Measurements from ENCODE around the gene POU6F2.
"Not testable (repeated sequence)": the region's sequence is repeated elsewhere in the genome, so short reads cannot be mapped to it uniquely, and the experiment has no call there.

Gene POU6F2

DNA sequence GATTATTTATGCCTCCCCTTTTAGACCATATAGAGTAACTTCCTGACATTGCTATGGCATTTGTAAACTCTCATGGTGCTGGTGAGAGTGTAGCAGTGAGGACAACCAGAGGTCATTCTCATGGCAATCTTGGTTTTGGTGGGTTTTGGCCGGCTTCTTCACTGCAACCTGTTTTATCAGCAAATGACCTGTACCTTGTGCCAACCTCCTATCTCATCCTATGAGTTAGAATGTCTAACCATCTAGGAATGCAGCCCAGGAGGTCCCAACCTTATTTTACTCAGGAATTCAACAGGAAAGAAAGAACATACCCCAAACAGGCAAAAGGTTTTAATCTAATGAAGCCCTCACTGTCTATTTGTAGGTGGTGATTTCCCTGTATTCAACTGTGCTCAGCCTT is 383.1 kb downstream of the POU6F2 start:
- DNase-seq, result no peak

- DNase-seq, result no peak
These were observed 388.1 kb downstream of the POU6F2 start for GRCh38 chr7:39365751-39366295.

DNA sequence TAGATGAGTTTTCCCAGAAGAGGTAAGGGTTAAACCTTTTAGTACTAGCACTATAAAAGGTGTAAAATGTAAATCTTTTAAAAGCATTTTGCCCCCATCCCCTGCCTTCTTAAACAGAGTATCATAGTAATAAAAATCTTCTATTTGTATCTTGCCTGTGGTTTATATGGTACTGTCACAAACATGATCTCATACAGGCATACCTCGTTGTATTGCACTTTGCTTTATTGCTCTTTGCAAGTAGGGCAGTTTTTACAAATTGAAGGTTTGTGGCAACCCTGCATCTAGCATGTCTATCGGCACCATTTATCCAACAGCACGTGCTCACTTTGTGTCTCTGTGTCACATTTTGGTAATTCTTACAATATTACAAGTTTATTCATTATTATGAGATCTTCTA is 389.7 kb downstream of the POU6F2 start:
- no peak for DNase-seq

- no peak for DNase-seq
These were observed 390.2 kb downstream of the POU6F2 start for GRCh38 chr7:39367943-39368342.

DNA sequence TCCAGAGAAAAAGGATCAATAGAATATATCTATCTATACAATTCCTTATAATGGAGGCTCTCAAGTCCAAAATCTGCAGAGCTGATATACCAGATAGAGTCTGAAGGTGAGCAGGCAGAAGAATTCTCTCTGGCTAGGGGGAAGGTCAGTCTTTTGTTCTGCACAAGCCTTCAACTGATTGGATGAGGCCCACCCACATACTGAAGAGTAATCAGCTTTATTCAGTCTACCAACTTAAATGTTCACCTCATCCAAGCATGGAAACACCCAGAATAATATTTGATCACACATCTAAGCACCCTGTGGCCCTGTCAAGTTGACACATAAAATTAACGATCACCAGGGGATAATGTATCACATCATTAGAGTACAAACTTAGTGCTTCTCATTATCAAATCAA is 394.7 kb downstream of the POU6F2 start:
- DNase-seq, result no peak

DNA sequence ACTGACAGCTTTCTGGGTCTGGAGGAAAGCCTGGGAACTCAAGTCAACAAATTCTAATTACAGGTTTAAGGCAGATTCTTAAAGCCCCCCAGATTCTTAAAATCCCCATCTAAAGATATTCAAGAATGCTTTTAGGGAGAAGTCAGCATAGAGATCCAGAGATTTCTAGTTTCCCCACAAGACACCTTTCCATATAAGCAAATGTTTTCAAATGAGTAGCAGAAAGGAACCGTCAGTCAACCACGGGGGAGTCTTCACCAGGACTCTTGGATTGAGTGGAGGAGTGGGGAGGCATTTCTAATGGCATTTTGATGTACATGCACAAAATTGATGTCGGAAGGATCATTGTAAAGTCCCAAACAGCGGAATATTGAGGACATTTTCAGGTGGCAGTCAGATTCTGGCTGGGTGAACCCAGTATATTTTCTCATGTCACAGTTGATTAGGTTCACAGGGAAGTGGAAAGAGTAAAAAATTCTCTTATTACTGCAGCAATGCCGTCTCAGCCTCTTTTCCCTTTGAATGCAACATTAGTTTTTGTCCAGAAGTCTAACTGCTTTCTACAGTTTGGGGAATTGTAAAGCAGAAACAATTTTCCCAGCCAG is 396.8 kb downstream of the POU6F2 start:
- DNase-seq, result no peak

- DNase-seq, result no peak
These were observed 397.6 kb downstream of the POU6F2 start for GRCh38 chr7:39375047-39375873.

- no peak for DNase-seq
These were observed 398.1 kb downstream of the POU6F2 start for GRCh38 chr7:39375874-39376190.

- DNase-seq, result not testable (repeated sequence)
These were observed 399.2 kb downstream of the POU6F2 start for GRCh38 chr7:39376881-39377280.

DNA sequence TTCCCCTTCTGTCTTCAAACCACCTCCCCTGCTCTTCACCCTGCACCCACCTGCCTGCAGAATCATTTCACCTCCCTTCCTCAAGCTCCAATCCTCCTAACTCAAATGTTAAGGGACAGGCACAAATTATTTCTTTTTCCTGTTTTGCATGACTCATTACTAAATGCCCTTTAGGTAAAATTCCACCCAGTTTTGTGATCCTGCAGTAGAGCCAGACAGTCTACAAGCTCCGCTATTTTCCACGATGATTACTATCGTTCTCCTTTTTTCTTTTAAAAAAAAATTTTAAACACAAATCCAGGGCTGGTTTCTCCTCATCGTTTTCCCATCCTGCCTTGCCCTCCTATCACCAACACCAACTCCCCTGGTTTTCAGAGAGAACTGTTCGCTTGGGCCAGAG is 401.7 kb downstream of the POU6F2 start:
- DNase-seq, result no peak

- DNase-seq, result no peak
These were observed 405.4 kb downstream of the POU6F2 start for GRCh38 chr7:39383136-39383535.

DNA sequence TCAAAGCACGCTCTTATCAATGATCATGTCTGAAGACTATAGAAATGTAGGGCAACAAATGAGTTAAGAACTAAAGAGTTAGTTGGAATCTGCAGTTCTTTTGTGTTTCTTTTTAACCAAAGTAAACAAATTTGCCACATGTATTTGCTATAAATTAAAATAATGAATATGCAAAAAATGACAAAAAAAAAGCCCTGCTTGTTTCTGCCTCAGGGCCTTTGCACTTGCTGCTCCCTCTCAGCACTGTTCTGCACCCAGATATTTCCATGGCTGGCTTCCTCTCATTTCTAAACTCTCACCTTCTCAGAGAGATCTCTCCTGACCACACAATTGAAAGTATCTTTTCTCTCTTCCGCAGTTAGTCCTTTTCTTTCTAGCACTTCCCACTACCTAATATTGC is 406.7 kb downstream of the POU6F2 start:
- DNase-seq, result no peak

GRCh38 chr7:39386718-39387117 is 409.0 kb downstream of the POU6F2 start:
- DNase-seq, result no peak

DNA sequence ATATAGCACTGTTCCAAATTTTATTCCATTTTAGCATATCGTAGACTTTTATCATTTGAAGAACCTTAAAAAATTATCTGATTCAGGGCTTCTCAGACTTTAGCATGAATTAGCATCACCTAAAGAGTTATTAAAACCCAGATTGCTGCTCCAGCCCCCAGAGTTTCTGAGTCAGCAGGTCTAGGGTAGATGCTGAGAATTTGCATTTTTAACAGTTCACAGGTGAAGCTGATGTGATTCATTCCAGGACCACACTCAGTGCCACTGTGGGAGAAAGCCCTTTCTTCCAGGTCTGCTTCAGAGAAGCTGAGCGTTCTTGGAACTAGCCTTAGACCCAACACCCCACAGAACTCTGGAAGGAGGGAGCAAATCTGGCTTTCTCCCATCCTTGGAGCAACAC is 414.4 kb downstream of the POU6F2 start:
- DNase-seq, result no peak

DNA sequence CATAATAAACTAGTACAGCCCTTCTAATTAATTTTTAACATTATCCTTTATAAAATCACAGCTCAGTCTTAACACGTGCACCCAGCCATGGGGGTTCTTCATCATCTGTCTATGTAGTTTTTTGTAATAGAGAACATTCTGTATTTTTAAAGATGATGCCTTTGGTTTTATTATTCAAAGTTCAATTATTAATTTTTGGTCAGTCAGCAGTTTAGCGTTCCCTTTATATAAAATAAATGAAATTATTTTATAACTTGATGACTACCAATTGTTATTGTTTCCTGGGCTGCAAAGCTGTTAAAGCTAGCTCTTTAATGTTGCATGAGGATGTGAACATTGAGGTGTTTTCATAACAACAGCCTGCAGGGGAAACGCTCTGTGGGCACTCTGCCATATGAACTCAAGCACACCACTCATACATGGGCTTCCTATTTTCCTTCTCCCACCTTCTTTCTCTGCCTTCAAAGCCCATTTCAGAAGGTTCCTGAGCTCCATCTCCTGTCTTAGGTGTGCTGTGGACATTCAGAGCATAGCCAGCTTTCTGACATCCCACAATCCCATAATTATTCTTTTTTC is 416.5 kb downstream of the POU6F2 start:
- DNase-seq, result no peak

DNA sequence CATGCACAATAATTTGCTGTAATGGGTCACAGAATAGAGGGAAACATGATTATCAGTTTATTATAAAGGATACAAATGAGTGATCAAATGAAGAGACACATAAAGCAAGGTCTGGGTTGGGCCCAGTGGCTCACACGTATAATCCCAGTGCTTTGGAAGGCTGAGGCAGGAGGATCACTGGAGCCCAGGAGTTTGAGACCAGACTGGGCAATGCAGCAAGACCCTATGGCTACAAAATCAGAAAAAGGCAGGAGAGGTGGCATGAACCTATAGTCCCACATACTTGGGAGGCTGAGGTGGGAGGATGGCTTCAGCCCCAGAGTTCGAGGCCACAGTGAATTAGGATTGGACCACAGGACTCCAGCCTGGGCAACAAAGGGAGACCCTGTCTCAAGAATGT is 421.7 kb downstream of the POU6F2 start:
- DNase-seq, result no peak

DNA sequence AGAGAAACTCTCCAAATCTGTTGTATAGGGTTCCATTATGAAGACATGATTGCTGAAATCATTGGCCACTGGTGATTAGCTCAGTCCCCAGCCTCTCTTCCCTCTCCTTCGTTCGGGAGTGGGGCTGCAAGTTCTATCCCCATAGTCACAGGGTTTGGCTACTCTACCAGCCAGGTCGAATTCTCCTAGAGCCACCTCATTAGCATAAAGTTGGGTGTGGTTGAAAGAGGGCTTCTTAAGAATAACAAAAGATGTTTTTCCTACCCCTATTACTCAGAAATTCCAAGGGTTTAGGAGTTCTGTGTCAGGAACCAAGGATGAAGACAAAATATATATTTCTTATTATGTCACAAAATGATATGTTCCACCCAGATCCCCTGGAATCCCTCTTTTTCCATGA is 422.3 kb downstream of the POU6F2 start:
- DNase-seq, result no peak

DNA sequence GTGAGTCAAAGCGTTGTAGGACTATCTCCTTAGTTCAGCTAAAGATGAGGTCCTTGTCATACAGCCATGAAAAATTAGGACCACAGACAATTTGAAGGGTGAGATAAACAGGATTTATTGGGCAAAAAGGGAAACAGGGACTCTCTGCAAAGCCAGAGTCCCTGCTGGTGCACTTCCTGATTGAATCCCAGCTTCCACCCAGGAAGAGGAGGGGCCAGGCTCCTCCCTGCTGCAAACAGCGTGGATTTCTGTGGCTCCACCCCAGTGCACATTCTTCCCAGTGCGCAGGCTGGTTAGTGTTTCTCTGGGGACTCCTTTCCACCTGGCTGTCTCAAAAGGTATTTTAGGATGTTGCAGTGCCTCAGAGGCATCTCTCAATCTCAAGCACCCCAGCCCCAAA is 423.1 kb downstream of the POU6F2 start:
- no peak for DNase-seq

- no peak for DNase-seq
These were observed 424.3 kb downstream of the POU6F2 start for GRCh38 chr7:39402034-39402433.

DNA sequence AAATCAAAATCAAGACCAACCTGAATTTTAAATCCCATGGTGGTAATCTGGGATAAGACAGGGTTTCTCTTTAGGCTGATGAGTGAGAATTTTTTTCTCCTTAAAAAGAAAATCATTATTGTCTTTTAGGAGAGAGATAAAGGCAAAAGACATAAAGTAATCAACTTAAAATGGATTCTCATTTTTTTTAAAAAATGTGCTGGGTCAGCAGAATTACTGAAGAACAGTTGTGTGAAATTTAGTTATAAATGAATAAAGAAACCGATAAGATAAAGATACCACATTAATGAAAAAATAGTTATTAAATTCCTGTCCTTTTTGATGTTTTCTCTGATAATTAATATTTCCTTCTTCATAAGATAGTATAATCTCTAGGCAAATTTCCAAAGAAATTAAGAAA is 427.2 kb downstream of the POU6F2 start:
- no peak for DNase-seq

DNA sequence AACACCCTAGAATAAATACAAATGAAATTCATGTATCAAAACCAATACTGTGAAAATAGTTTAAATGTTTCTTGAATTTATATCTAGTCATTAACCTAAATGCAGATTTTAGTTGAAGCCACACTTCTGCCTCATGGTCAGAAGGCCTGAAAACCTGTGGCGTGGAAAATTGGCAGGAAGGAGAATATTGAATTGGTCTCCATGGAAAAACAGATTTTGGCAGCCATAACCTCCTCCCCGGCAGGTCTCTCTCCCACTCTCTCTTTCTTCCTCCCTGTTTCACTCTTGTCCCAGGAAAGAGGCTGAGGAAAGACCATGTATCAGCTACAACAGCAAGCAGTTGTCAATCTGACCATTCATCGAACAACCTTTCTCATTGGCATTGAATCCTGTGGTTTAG is 427.9 kb downstream of the POU6F2 start:
- DNase-seq, result no peak

DNA sequence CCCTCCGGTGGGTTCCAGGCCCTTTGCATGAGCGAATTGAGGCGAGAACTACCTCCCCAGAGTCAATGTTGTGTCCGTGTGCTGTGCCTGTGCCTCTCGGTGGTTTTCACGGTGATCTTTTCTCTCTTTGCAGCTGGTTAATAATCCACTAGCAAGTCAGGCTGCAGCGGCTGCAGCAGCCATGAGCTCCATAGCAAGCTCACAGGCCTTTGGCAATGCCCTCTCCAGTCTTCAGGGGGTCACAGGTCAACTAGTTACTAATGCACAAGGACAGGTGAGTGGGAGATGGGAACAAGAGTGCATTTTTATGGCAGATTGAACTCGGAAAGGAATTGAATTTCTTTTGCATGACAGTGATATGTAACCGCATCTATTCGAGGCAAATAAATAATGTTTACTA is 428.8 kb downstream of the POU6F2 start:
- no peak for DNase-seq

- no peak for DNase-seq
These were observed 429.4 kb downstream of the POU6F2 start for GRCh38 chr7:39407137-39407536.

GRCh38 chr7:39407723-39408122 is 430.0 kb downstream of the POU6F2 start:
- DNase-seq, result no peak
